CD4-positive, alpha-beta T cell treated with Interleukin-6 at 100 ng/mL for 8 hours (primary cell): ENCODE measurements around the gene AUTS2.

Experiments used
- DNase-seq: peaks from one replicate; pipeline ENCODE4 v3.0.0-alpha.2; 2020; ENCODE audit warnings: mixed read lengths, low spot score

AUTS2 gene

GRCh38 chr7:70134029-70134770 lies 535.9 kb downstream of the AUTS2 start:
- no peak for DNase-seq

GRCh38 chr7:70135656-70136055 lies 537.4 kb downstream of the AUTS2 start:
- DNase-seq = no peak

- no peak for DNase-seq
Measured at GRCh38 chr7:70137126-70137525, 538.9 kb downstream of the AUTS2 start.

DNA sequence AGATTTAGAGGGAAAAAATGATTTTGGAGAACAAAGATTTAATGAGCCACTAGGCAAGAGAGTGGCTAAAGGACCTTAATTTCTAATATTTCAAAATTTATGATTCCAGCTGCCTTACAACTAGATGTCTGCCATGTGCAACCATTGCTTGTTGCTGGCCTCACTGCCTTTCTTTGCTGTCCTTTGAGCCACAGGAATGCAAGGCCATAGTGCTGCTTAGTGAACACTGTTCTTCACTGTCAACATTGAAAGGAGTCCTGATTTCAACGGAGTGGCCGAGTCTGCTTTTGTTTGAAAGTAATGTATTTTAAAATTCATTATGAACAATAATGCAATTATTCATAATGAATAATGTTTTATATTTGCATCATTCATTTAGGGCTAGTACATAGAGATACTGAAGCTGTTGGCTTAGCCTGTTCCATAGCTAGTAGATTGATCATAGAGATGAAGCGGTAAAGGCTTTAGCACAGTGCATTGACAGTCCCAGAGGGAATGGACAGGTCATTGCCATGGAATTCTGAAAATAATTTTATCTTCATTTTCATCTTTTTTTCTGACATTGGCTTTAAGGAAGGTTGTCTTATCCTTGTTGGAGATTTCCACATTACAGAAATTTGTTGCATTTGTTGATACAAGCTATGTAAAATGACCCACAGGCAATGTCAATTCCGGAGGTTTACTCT lies 544.1 kb downstream of the AUTS2 start:
- no peak for DNase-seq

DNA sequence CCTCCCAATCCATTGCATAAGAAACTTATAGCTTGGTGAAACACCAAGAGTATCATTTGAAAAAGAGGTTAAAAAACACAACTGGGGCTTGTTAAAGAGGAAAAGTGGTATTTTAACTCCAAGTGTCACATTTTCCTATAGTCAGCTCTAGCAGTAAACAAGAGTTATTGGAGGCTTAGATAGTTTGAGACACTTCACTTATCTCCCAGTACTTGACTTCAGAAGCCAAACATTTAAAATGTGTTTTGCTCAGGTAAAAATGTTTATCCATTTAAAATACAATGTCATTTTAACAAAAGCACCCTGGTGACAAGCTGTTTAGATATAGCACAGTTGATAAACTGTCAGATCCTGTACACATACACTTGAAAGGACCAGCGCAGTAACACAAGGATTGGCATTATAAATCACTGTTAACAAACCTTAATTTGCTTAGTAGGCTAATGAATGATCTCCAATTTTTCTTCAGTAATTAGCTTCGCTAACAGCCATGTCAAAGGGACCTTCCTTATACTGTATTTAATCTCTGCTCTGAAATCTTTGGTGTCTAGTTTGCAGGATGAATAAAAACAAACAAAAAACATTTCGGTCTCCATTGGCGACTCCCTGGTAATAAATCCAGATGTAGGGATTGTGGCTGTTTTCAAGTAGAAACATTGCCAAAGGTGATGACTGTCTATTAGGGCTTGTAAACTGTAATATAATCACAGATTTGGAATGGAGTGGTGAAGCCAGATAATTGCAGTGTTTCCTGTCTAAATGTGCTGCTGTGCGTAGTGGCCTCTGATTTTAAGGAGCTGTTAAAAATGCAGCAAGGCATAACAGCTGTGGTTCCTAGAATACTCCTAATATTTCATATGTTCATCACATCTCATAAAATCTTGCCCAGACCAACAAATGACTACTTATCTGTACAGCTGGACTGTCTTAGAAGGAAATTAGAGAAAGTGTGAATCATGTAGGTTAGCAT lies 545.1 kb downstream of the AUTS2 start:
- no peak for DNase-seq

DNA sequence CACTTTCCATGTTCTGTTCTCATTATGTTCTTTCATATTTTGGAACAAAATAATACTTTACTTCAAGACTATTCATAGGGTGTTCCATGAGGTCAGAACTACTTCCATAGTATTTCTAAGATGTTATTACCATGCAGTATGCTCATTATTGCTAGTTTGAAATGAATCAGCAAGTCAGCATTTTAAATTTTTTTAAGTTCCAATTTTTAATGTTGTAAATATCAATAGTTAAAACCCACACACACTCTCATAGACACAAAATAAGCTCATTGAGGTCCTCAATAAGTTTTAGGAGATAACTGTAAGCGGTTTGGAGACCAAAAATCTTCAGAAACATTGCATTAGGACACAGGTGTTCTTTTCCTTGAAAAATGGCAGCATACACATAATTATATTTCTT lies 550.7 kb downstream of the AUTS2 start:
- DNase-seq = no peak

- DNase-seq = no peak
Measured at GRCh38 chr7:70152313-70152712, 554.0 kb downstream of the AUTS2 start.

- no peak for DNase-seq
Measured at GRCh38 chr7:70153933-70154332, 555.7 kb downstream of the AUTS2 start.

GRCh38 chr7:70154521-70155180 lies 556.4 kb downstream of the AUTS2 start:
- no peak for DNase-seq

- no peak for DNase-seq
Measured at GRCh38 chr7:70156057-70156456, 557.8 kb downstream of the AUTS2 start.

GRCh38 chr7:70159121-70159520 lies 560.8 kb downstream of the AUTS2 start:
- DNase-seq = no peak

DNA sequence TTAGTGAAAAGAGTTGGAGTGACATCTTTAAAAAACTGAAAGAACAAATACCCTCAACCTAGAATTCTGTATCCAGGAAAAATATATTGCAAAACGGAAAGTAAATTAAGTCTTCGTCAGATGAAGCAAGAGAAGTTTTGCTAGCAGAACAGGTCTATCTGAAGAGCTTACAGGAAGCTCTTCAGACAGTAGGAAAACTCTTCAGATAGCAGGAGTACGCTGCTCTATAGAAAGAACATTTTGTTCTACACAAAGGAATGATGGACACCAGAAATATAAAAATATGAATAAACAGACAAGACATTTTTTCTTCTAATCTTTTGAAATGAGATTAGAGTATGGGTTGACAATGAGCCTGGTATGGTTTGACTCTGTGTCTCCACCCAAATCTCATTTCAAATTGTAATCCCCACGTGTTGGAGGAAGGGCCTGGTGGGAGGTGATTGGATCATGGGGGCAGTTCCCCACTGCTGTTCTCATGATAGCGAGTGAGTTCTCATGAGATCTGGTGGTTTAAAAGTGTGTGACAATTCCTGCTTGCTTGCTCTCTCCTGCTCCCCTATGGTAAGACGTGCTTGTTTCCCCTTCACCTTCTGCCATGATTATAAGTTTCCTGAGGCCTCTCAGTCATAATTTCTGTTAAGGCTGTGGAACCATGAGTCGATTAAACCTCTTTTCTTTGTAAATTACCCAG lies 567.3 kb downstream of the AUTS2 start:
- DNase-seq = no peak

- DNase-seq = no peak
Measured at GRCh38 chr7:70171369-70171920, 573.2 kb downstream of the AUTS2 start.

GRCh38 chr7:70177166-70177565 lies 578.9 kb downstream of the AUTS2 start:
- DNase-seq = no peak

DNA sequence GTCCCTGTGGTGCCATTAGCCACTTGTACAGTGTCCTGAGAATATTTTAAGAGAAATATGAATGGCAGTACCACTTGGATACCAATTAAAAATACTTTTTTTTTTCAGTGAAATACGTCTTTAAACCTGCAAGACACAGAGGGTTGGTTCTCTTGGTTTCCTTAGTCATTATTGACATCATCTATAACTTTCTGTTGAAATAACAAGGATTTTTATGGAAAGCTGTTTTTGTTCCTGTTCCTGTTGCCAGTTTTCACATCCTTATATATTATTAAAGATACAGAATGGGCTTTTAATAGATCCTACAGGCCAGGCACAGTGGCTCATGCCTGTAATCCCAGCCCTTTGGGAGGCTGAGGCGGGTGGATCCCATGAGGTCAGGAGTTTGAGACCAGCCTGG lies 579.9 kb downstream of the AUTS2 start:
- DNase-seq = no peak

DNA sequence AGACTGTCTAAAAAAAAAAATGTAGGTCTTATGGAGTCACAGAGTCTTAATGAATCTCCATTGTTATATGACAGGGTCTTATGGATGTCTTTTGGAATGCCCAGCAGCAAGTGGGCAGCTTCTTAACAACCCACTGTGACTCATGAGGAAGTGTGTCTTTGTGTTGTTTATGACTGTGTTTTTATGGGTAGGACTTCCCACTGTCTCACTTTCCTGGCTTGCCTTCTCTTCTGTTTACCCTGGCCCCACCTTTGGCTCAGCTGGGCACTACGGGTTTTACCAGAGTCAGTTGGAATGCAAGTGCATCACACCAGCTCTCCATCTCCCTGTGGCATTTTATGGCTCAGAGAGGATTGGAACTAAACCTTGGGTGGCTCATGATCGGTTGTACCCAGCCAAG lies 580.5 kb downstream of the AUTS2 start:
- DNase-seq = no peak

- no peak for DNase-seq
Measured at GRCh38 chr7:70182521-70182920, 584.2 kb downstream of the AUTS2 start.

DNA sequence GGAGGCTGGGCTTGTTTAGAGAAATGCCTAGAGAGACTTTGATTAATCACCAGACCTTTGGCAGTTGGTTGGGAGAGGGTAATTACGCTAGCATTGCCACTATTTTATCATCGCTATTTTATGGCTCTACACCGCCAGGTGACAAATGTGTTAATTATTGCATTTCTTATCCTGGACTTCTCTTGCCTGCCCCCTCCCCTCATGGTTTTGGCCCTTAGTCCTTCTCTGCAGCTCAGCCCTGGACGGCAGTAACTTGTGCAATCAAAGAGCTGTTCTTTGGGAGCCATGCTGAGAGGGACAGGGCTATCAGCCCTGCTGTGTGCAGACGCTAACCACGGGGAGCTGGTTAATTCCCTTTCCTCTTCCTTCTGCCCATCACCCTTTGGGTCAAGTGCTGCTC lies 585.0 kb downstream of the AUTS2 start:
- no peak for DNase-seq

DNA sequence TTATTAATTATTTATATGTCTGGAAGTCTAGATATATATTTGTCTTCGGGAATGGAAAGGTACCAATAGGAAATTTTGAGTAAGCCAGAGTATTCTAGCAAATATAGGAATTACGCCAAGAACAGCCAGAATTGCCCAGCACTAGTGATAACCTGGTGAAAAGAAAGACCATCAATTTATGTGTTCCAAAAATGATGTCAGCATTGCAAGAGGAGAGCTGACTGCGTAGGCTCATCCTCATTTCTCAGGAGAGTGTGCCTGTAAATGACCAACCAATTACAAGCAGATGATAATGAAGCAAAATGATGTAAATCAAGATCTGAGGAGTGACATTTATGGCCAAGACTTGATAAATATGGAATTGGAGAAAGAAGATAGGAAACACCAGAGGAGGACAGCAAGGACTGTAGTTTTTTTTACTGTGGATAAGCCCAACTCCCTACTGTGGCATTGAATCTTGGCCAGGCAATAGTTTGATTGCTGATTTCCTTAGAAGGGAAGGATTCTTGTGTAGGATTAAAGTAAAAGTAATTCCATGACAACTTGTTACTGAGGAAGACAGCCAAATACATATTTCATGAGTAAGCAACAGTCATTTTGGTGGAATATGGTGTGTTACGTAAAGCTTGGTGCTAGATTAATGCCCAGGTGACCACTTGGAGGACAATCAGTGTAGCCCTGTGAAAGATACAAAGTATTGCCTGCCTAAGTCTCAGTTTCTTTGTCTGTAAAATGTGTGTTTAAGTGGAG lies 590.8 kb downstream of the AUTS2 start:
- no peak for DNase-seq

GRCh38 chr7:70189776-70190175 lies 591.5 kb downstream of the AUTS2 start:
- no peak for DNase-seq
